Testis (tissue), 2 donors: ENCODE measurements around the gene PTPRD.

Experiments
- CTCF ChIP-seq, 3 experiments: fragments of 450-650 bp in 2 of 3; fragments of 200-600 bp in 1 of 3; sonication (generic) in 1 of 3; IDR thresholded peaks; one replicate each; pipeline ENCODE4 v1.5.1; 2016 to 2019; ENCODE audit warnings: antibody characterized with exemption in 3 of 3, mild to moderate bottlenecking in 2 of 3, moderate library complexity in 1 of 3
- POLR2A ChIP-seq: fragments of 450-650 bp; IDR thresholded peaks from one replicate; pipeline ENCODE4 v1.6.1; 2017; ENCODE audit warnings: antibody characterized with exemption, mild to moderate bottlenecking, moderate library complexity

- no peak for TF ChIP-seq CTCF (IDR thresholded peaks at IDR 0.05)
- TF ChIP-seq POLR2A = no peak
Measured at GRCh38 chr9:9574080-9574479, 1038.7 kb downstream of the PTPRD start.
